ENCODE results near the gene RASGRP2. TPM values are rescaled to one million over a fixed set of nuclear protein-coding genes. Genes with fewer than 3 reads are reported as not detected.
A peak's percentile ranks its signal among the peaks of the same experiment; 100 is the strongest.
"Not testable (repeated sequence)": the region's sequence is repeated elsewhere in the genome, so short reads cannot be mapped to it uniquely, and the experiment has no call there.

The RASGRP2 gene
- total RNA-seq, 1 donor from 2014 or later = 1.3 TPM

- DNase-seq (ENCODE audit: extremely low read depth, low read depth, low spot score) = not testable (repeated sequence)
These were observed 42.0 kb downstream of the RASGRP2 start for GRCh38 chr11:64701956-64702355.

GRCh38 chr11:64698427-64698826 is 45.5 kb downstream of the RASGRP2 start:
- DNase-seq (ENCODE audit: extremely low read depth, low read depth, low spot score) = no peak

- no peak for DNase-seq (ENCODE audit: extremely low read depth, low read depth, low spot score)
These were observed 46.1 kb downstream of the RASGRP2 start for GRCh38 chr11:64697663-64698375.

GRCh38 chr11:64696045-64696444 is 47.9 kb downstream of the RASGRP2 start:
- no peak for DNase-seq (ENCODE audit: extremely low read depth, low read depth, low spot score)

GRCh38 chr11:64695548-64695947 is 48.4 kb downstream of the RASGRP2 start:
- no peak for DNase-seq (ENCODE audit: extremely low read depth, low read depth, low spot score)

- no peak for DNase-seq (ENCODE audit: extremely low read depth, low read depth, low spot score)
These were observed 49.0 kb downstream of the RASGRP2 start for GRCh38 chr11:64694821-64695365.

GRCh38 chr11:64694026-64694755 is 49.8 kb downstream of the RASGRP2 start:
- no peak for DNase-seq (ENCODE audit: extremely low read depth, low read depth, low spot score)

GRCh38 chr11:64692764-64693331 is 51.1 kb downstream of the RASGRP2 start:
- DNase-seq (ENCODE audit: extremely low read depth, low read depth, low spot score) = no peak

GRCh38 chr11:64691543-64691942 is 52.4 kb downstream of the RASGRP2 start:
- no peak for DNase-seq (ENCODE audit: extremely low read depth, low read depth, low spot score)

- no peak for DNase-seq (ENCODE audit: extremely low read depth, low read depth, low spot score)
These were observed 53.7 kb downstream of the RASGRP2 start for GRCh38 chr11:64690235-64690634.

- DNase-seq (ENCODE audit: extremely low read depth, low read depth, low spot score) = peak; percentile 42
These were observed 55.4 kb downstream of the RASGRP2 start for GRCh38 chr11:64688534-64688982.

GRCh38 chr11:64687643-64688533 is 56.1 kb downstream of the RASGRP2 start:
- DNase-seq (ENCODE audit: extremely low read depth, low read depth, low spot score) = no peak

GRCh38 chr11:64687204-64687603 is 56.7 kb downstream of the RASGRP2 start:
- DNase-seq (ENCODE audit: extremely low read depth, low read depth, low spot score) = no peak

GRCh38 chr11:64686466-64687170 is 57.3 kb downstream of the RASGRP2 start:
- no peak for DNase-seq (ENCODE audit: extremely low read depth, low read depth, low spot score)

GRCh38 chr11:64685536-64685935 is 58.4 kb downstream of the RASGRP2 start:
- no peak for DNase-seq (ENCODE audit: extremely low read depth, low read depth, low spot score)

GRCh38 chr11:64684357-64684756 is 59.6 kb downstream of the RASGRP2 start:
- DNase-seq (ENCODE audit: extremely low read depth, low read depth, low spot score) = no peak

GRCh38 chr11:64681171-64681570 is 62.8 kb downstream of the RASGRP2 start:
- DNase-seq (ENCODE audit: extremely low read depth, low read depth, low spot score) = no peak

GRCh38 chr11:64679846-64680245 is 64.1 kb downstream of the RASGRP2 start:
- no peak for DNase-seq (ENCODE audit: extremely low read depth, low read depth, low spot score)

- DNase-seq (ENCODE audit: extremely low read depth, low read depth, low spot score) = no peak
These were observed 66.4 kb downstream of the RASGRP2 start for GRCh38 chr11:64677441-64678023.

Measured in glomerular endothelial cell (primary cell).